Measurements from ENCODE around the gene PCDH1. TPM values are rescaled to one million over a fixed set of nuclear protein-coding genes. Genes with fewer than 3 reads are reported as not detected.

Gene PCDH1
- total RNA-seq, 2 donors from 2014 or later, result 45.4 to 69.7 TPM

GRCh38 chr5:141868541-141868940 is 9.7 kb downstream of the PCDH1 start:
- peaks cover 57% of the 10 kb centered on the region for H3K36me3 ChIP-seq (ENCODE audit: control insufficient read depth, insufficient read depth, low read length)
- no peak overlapping the region for H3K27ac Mint-ChIP-seq
- no peak for TF ChIP-seq CTCF (conservative IDR thresholded peaks at IDR 0.05)

GRCh38 chr5:141867651-141868050 is 10.6 kb downstream of the PCDH1 start:
- peaks cover 60% of the 10 kb centered on the region for H3K36me3 Mint-ChIP-seq (ENCODE audit: low read depth)
- no peak overlapping the region for H3K27ac ChIP-seq (ENCODE audit: low read depth, low read length)
- TF ChIP-seq CTCF (conservative IDR thresholded peaks at IDR 0.05), result no peak

More at GRCh38 chr5:141868541-141868940, 9.7 kb downstream of the PCDH1 start:
- Mint-ChIP-seq H3K4me1 (peaks cover 35% of the 10 kb centered on the region), H3K9me3 (no peaks in the 10 kb centered on the region), H3K27me3 (ENCODE audit: insufficient read depth) (no peaks in the 10 kb centered on the region), H3K4me3 (no peak overlapping the region), H3K36me3 (ENCODE audit: low read depth) (peaks cover 55% of the 10 kb centered on the region)
- Histone ChIP-seq H3K4me1 (ENCODE audit: control insufficient read depth, insufficient read depth, low read length) (peaks cover 23% of the 10 kb centered on the region), H3K9ac (ENCODE audit: extremely low read depth, low read length, poor library complexity, severe bottlenecking) (no peak overlapping the region), H3K27me3 (ENCODE audit: control insufficient read depth, insufficient read depth, low read length, poor library complexity, severe bottlenecking) (no peaks in the 10 kb centered on the region), H3K4me3 (ENCODE audit: low read length) (no peak overlapping the region), H3K27ac (ENCODE audit: low read depth, low read length) (no peak overlapping the region), H3K9me3 (ENCODE audit: control insufficient read depth, low read length) (no peaks in the 10 kb centered on the region)
- 92 to 100% methylated on average over 8 to 16 of the region's 16 CpGs for WGBS, 2 experiments (ENCODE audit: insufficient coverage in 1 of 2, insufficient read length in 1 of 2)
- no peak for DNase-seq

DNA sequence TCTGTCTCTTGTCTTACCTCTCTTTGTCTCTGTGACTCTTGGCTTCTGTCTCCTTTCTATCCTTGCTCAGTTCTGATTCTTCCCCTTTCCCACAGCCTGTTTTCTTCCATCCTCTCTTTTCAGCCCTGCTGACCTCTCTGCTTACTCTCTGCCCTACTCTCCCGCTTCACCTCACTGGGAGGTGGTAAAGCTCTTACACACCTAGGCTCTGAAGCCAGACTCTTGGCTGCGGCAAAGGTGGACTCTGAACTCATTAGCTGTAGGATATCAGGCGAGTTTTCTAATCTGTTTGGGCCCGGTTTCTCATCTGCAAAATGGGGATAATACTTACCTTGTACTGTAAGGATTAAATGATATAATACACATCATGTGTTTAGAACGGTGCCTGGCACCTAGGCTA is 11.1 kb downstream of the PCDH1 start:
- no peaks in the 10 kb centered on the region for H3K27me3 ChIP-seq (ENCODE audit: control insufficient read depth, insufficient read depth, low read length, poor library complexity, severe bottlenecking)
- H3K4me3 ChIP-seq (ENCODE audit: low read length), result no peak overlapping the region
- Mint-ChIP-seq H3K9me3 (no peaks in the 10 kb centered on the region), H3K4me3 (no peak overlapping the region), H3K4me1 (peaks cover 27% of the 10 kb centered on the region), H3K27ac (peak overlapping the region; percentile 2), H3K27me3 (ENCODE audit: insufficient read depth) (no peaks in the 10 kb centered on the region), H3K36me3 (ENCODE audit: low read depth) (peaks cover 65% of the 10 kb centered on the region)
- no peak overlapping the region for H3K27ac ChIP-seq (ENCODE audit: low read depth, low read length)
- no peaks in the 10 kb centered on the region for H3K9me3 ChIP-seq (ENCODE audit: control insufficient read depth, low read length)
- no peak overlapping the region for H3K9ac ChIP-seq (ENCODE audit: extremely low read depth, low read length, poor library complexity, severe bottlenecking)
- TF ChIP-seq CTCF (conservative IDR thresholded peaks at IDR 0.05), result no peak
- 88 to 89% methylated on average over 2 to 5 of the region's 5 CpGs for WGBS, 2 experiments (ENCODE audit: insufficient coverage in 1 of 2, insufficient read length in 1 of 2)
- H3K36me3 ChIP-seq (ENCODE audit: control insufficient read depth, insufficient read depth, low read length), result peaks cover 67% of the 10 kb centered on the region
- DNase-seq, result no peak
- H3K4me1 ChIP-seq (ENCODE audit: control insufficient read depth, insufficient read depth, low read length), result peaks cover 16% of the 10 kb centered on the region

More at GRCh38 chr5:141867651-141868050, 10.6 kb downstream of the PCDH1 start:
- Histone ChIP-seq H3K4me1 (ENCODE audit: control insufficient read depth, insufficient read depth, low read length) (peaks cover 21% of the 10 kb centered on the region), H3K9me3 (ENCODE audit: control insufficient read depth, low read length) (no peaks in the 10 kb centered on the region), H3K4me3 (ENCODE audit: low read length) (no peak overlapping the region), H3K36me3 (ENCODE audit: control insufficient read depth, insufficient read depth, low read length) (peaks cover 63% of the 10 kb centered on the region), H3K27me3 (ENCODE audit: control insufficient read depth, insufficient read depth, low read length, poor library complexity, severe bottlenecking) (no peaks in the 10 kb centered on the region), H3K9ac (ENCODE audit: extremely low read depth, low read length, poor library complexity, severe bottlenecking) (no peak overlapping the region)
- H3K27me3 Mint-ChIP-seq (ENCODE audit: insufficient read depth), result no peaks in the 10 kb centered on the region
- 93 to 100% methylated on average over 2 to 4 of the region's 4 CpGs for WGBS, 2 experiments (ENCODE audit: insufficient coverage in 1 of 2, insufficient read length in 1 of 2)
- no peak overlapping the region for H3K27ac Mint-ChIP-seq
- H3K4me3 Mint-ChIP-seq, result no peak overlapping the region
- no peaks in the 10 kb centered on the region for H3K9me3 Mint-ChIP-seq
- DNase-seq, result no peak
- peaks cover 32% of the 10 kb centered on the region for H3K4me1 Mint-ChIP-seq

Measured in endodermal cell (in vitro differentiated cells).